Activated CD8-positive, alpha-beta memory T cell treated with anti-CD3 and anti-CD28 coated beads, Interleukin-2, amount 10 ng/mL, durations not matched to agents 7 days and 5 days (primary cell): ENCODE data around the gene ADGRD1. TPM values are rescaled to one million over a fixed set of nuclear protein-coding genes. Genes with fewer than 3 reads are reported as not detected.
"Not testable (repeated sequence)": the region's sequence is repeated elsewhere in the genome, so short reads cannot be mapped to it uniquely, and the experiment has no call there.

Source experiments
- ATAC-seq: fragments of 150-1000 bp; cut with Tn5 transposase; one replicate; pipeline ENCODE4 v1.10.0; 2021; ENCODE audit warnings: moderate library complexity
- CTCF ChIA-PET: fragments of 350-600 bp; sonication (Branson Sonifier 250); formaldehyde crosslinking; loops from one replicate; lab custom pipeline; 2021; ENCODE audit warnings: antibody characterized with exemption; lab: Charles Lee
- DNase-seq: peaks from one replicate; pipeline ENCODE4 v3.0.0-alpha.2; 2020
- H3K27ac Mint-ChIP-seq: one replicate; pipeline ENCODE4 v1.8.0; 2021; ENCODE audit warnings: mild to moderate bottlenecking, mixed read lengths
- H3K27me3 Mint-ChIP-seq: one replicate; pipeline ENCODE4 v1.8.0; 2021; ENCODE audit warnings: mixed read lengths
- H3K36me3 Mint-ChIP-seq: one replicate; pipeline ENCODE4 v1.8.0; 2021; ENCODE audit warnings: mild to moderate bottlenecking, mixed read lengths
- H3K4me1 Mint-ChIP-seq: one replicate; pipeline ENCODE4 v1.8.0; 2021; ENCODE audit warnings: mixed read lengths
- H3K4me3 Mint-ChIP-seq: one replicate; pipeline ENCODE4 v1.8.0; 2021; ENCODE audit warnings: mild to moderate bottlenecking, moderate library complexity, mixed read lengths
- H3K9me3 Mint-ChIP-seq: one replicate; pipeline ENCODE4 v1.8.0; 2022; ENCODE audit warnings: low read depth, mixed read lengths
- total RNA-seq, 2 experiments: library from RNA; stranded (reverse); gene quantifications; one replicate each; pipeline ENCODE4 v1.2.3, GENCODE V29; 2021

The ADGRD1 gene
- total RNA-seq, 2 experiments from 2014 or later, result 0.23 to 2.2 TPM

DNA sequence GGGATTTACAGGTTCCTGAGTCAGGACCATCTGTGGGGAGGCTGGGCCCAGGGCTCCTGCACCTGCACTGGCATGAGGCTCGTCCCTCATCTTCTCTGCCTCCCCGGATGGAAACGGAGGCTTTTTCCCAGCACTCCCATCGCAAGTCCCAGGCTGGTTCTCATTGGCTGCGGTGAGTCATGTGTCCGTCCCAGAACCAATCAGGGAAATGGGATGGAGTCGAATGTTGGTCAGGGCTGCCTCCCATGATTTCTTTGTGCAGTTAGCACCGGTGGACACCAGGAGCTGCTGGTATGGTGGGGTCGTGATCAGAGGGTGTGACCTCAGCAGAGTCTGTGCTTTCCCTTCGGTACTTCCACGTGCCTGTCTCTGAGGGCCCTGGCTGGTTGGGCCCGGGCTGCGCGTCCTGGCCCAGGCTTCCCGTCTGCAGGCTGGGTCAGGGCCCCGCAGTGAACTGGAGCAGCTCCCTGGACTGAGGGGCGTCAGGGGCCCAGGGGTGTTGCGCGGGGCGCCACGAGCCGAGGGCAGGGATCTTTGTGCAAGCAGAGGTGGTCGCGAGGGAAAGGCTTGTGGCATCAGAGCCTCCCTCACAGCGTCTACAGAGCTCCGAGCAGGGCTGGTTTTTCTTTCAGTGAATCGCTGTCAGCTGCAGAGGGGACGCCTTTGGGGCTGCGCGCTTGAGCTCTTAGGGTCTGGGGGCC, 168.1 kb downstream of the ADGRD1 start:
- CTCF ChIA-PET, result interaction anchor here (1.4 kb wide), 1 partner anchor 16 kb away, joined by 5 read pairs; no protein-coding TSS in a partner anchor

DNA sequence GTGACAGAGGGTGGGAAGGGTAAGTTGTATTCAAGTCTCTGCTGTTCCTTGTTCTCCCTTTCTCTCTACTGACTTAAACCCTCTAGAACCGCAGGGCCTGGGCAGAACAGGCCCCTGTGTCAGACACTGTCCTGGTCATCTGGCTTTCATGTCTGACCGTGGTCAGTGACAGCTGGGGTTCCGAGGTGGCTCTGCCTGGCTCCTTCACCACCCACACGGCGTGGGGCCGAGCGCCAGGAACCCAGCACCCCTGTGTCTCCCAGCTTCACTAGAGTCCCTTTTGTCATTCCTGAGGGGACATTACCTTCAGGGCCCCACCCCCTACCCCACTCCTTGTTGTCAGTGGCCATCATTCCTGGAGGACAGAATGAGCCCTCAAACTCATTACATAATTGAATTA, 168.9 kb downstream of the ADGRD1 start:
- Mint-ChIP-seq H3K27ac (peak overlapping the region; percentile 40), H3K4me3 (no peak overlapping the region), H3K4me1 (no peaks in the 10 kb centered on the region), H3K36me3 (no peaks in the 10 kb centered on the region), H3K27me3 (no peaks in the 10 kb centered on the region), H3K9me3 (no peaks in the 10 kb centered on the region)
- ATAC-seq, result no peak
- CTCF ChIA-PET, result interaction anchor here (1.0 to 1.4 kb wide), 2 partner anchors 10 to 16 kb away, joined by 4 to 5 read pairs; no protein-coding TSS in a partner anchor
- DNase-seq, result no peak

More for the DNA sequence above, 168.1 kb downstream of the ADGRD1 start:
- Mint-ChIP-seq H3K9me3 (no peaks in the 10 kb centered on the region), H3K27me3 (no peaks in the 10 kb centered on the region), H3K27ac (no peak overlapping the region), H3K4me3 (no peak overlapping the region), H3K4me1 (no peaks in the 10 kb centered on the region), H3K36me3 (no peaks in the 10 kb centered on the region)
- no peak for ATAC-seq
- DNase-seq, result no peak

DNA sequence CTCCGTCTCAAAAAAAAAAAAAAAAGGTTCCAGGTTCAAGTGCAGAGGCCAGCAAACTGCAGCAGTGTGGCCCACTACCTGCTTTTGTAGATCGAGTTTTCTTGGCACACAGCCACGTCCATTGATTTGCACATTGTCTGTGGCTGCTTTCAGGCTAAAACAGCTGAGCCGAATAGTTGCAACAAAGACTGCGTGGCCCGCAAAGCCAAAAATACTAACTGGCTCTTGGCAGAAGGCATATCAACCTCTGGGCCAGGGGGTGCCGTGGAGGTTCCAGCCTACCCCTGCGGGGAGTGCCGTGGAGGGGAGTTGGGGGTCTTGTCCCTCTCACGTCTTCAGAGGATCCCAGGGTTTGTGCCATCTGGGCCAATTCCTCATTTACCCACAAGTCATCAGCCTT, 170.1 kb downstream of the ADGRD1 start:
- Mint-ChIP-seq H3K4me3 (no peak overlapping the region), H3K27ac (no peak overlapping the region), H3K4me1 (no peaks in the 10 kb centered on the region), H3K9me3 (no peaks in the 10 kb centered on the region), H3K27me3 (no peaks in the 10 kb centered on the region), H3K36me3 (no peaks in the 10 kb centered on the region)
- DNase-seq (no peak), ATAC-seq (no peak)
- CTCF ChIA-PET, result interaction anchor here (1.0 to 1.8 kb wide), 2 partner anchors 9 to 18 kb away, joined by 4 to 8 read pairs; no protein-coding TSS in a partner anchor

DNA sequence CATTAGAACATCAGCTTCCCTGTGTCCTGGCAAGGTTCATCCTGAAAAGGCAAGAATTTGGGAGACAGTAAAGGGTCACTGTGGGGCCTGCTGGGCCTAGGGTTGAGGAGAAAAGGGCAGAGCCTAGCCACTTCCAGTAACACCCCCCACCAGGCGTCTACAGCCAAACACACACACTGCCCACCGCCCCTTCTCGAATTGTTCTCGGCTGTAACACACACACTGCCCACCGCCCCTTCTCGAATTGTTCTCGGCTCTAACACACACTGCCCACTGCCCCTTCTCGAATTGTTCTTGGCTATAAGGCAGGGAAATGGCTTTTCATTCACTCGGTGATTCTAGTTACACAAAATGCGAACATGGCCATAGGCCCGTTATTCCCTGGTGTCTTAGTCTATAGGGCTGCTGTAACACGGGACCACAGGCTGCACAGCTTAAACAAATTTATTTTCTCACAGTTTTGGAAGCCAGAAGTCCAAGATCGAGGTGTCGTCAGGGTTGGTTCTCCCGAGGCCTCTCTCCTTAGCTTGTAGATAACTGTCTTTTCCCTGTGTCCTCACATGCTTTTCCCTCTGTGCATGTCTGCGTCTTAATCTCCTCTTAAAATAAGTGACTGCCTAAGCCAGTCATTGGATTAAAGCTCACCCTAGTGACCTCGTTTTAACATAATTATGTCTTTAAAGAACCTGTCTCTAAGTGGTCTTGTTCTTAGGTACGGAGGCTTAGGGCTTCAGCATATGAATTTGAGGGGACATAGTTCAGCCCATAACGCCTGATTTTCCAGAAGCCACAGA, 171.0 kb downstream of the ADGRD1 start:
- ATAC-seq (no peak), DNase-seq (no peak)
- Mint-ChIP-seq H3K27me3 (no peaks in the 10 kb centered on the region), H3K9me3 (no peaks in the 10 kb centered on the region), H3K27ac (no peak overlapping the region), H3K4me1 (no peaks in the 10 kb centered on the region), H3K4me3 (no peak overlapping the region), H3K36me3 (no peaks in the 10 kb centered on the region)
- CTCF ChIA-PET, result interaction anchor here (1.8 kb wide), 1 partner anchor 19 kb away, joined by 8 read pairs; no protein-coding TSS in a partner anchor

DNA sequence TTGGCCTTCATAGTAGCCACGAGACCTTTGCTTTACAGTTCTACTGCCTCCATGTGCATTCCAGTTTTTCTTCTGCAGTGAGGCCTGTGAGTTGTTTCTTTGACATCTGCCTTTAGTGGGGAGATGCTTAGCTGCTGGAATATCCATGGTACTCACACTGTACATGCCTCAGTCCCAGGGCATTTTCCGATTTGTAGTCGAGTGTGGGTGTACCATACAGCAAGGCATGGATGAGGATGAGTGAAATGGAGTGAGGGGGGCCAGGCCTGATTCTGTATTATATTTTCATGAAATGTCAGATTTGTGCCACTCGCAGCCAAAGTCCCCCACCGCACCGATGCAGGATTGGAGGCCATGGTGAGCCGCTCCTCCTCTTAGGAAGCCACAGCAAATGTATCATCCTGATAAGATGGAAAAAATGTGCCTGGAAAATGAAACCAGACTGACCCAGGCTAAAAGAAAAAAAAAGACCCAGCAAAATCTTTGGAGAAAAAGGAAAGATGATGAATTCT, 173.0 kb downstream of the ADGRD1 start:
- Mint-ChIP-seq H3K9me3 (no peaks in the 10 kb centered on the region), H3K4me1 (no peaks in the 10 kb centered on the region), H3K27me3 (no peaks in the 10 kb centered on the region), H3K36me3 (no peaks in the 10 kb centered on the region), H3K4me3 (no peak overlapping the region), H3K27ac (no peak overlapping the region)
- ATAC-seq (no peak), DNase-seq (no peak)
- CTCF ChIA-PET, result no interaction called here

DNA sequence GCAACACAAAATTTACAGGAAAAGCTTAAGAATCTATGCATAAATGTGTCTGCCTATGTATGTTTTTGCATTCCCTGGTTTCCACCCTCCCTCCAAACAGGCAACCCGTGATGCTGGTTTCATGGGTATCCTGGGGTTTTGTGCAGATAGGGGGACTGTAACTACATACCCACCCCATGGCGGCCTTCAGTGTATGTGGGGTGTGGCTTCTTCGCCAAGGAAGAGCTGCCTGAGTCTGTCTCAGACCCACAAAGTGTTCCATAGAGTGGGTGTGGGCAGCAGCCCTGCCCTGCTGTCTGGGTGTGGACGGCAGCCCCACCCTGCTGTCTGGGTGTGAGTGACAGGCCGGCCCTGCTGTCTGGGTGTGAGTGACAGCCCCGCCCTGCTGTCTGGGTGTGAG, 174.8 kb downstream of the ADGRD1 start:
- CTCF ChIA-PET, result no interaction called here
- Mint-ChIP-seq H3K4me1 (no peaks in the 10 kb centered on the region), H3K27me3 (no peaks in the 10 kb centered on the region), H3K9me3 (no peaks in the 10 kb centered on the region), H3K4me3 (no peak overlapping the region), H3K27ac (no peak overlapping the region), H3K36me3 (no peaks in the 10 kb centered on the region)
- DNase-seq (no peak), ATAC-seq (no peak)

DNA sequence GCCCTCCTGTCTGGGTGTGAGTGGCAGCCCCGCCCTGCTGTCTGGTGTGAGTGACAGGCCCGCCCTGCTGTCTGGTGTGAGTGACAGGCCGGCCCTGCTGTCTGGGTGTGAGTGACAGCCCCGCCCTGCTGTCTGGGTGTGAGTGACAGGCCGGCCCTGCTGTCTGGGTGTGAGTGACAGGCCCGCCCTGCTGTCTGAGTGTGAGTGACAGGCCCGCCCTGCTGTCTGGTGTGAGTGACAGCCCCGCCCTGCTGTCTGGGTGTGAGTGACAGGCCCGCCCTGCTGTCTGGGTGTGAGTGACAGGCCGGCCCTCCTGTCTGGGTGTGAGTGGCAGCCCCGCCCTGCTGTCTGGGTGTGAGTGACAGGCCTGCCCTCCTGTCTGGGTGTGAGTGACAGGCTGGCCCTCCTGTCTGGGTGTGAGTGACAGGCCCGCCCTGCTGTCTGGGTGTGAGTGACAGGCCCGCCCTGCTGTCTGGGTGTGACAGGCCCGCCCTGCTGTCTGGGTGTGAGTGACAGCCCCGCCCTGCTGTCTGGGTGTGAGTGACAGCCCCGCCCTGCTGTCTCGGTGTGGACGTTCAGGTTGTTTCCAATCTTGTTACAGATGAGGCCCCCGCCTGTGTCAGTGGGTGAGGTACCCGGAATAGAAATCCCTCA, 175.4 kb downstream of the ADGRD1 start:
- H3K9me3 Mint-ChIP-seq, H3K36me3 Mint-ChIP-seq, H3K4me3 Mint-ChIP-seq, ATAC-seq, H3K27ac Mint-ChIP-seq, CTCF ChIA-PET, H3K27me3 Mint-ChIP-seq, DNase-seq, H3K4me1 Mint-ChIP-seq: not testable (repeated sequence)

DNA sequence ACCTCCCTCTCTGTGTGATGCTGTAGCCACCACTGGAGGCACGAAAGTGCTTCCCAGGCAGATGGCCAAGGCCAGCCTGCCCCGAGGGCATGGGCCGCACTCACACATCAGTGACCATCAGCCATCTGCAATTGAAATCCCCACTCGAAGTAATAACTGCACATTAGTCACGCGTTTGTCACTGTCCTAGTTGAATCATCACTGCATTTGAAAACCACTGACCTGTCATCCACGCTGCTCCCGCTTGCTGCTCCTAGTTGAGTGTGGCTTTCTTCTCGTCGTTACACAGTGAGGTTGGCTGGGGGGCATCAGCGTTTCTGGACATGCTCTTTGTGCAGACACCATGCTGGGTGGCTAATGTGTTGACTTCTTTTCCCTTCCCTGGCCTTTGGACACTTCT, 176.1 kb downstream of the ADGRD1 start:
- H3K9me3 Mint-ChIP-seq, result no peaks in the 10 kb centered on the region

DNA sequence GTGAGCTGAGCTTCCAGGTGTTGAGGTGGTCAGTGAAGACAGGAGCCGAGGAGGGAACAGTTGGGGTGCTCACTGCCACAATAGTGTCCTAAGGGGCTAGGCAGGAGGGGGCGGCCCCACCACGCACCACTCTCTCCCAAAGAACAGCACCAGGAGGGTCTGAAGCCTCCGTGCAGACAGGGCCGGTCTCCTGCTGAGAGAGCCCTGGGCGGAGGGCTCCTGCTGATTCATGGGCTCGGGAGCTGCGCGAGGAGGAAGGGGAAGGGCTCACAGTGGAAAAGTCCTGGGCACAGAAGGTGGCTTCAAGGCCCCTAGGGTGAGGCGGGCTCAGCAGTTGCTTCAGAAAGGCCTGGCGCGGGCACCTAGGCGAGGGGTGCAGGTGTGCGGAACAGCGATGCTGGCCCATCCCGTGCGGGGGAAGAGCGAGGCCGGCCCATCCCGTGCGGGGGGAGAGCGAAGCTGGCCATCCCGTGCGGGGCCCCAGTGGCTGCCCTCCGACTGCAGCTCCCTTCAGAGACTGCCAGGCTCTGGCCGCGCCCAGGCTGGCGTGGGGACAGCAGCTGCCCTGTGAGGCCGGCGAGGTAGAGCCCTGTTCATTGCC, 176.7 kb downstream of the ADGRD1 start:
- DNase-seq (no peak), ATAC-seq (no peak)
- no peak overlapping the region for H3K27ac Mint-ChIP-seq
- H3K9me3 Mint-ChIP-seq, result no peaks in the 10 kb centered on the region
- no peak overlapping the region for H3K4me3 Mint-ChIP-seq
- H3K4me1 Mint-ChIP-seq, result no peaks in the 10 kb centered on the region
- H3K27me3 Mint-ChIP-seq, result no peaks in the 10 kb centered on the region
- CTCF ChIA-PET, result interaction anchor here (6.6 kb wide), 1 partner anchor 25 kb away, joined by 98 read pairs; no protein-coding TSS in a partner anchor
- H3K36me3 Mint-ChIP-seq, result no peaks in the 10 kb centered on the region

More for the DNA sequence above, 176.1 kb downstream of the ADGRD1 start:
- CTCF ChIA-PET, result no interaction called here
- Mint-ChIP-seq H3K27me3 (no peaks in the 10 kb centered on the region), H3K36me3 (no peaks in the 10 kb centered on the region), H3K27ac (no peak overlapping the region), H3K4me1 (no peaks in the 10 kb centered on the region), H3K4me3 (no peak overlapping the region)
- ATAC-seq, result no peak
- no peak for DNase-seq

DNA sequence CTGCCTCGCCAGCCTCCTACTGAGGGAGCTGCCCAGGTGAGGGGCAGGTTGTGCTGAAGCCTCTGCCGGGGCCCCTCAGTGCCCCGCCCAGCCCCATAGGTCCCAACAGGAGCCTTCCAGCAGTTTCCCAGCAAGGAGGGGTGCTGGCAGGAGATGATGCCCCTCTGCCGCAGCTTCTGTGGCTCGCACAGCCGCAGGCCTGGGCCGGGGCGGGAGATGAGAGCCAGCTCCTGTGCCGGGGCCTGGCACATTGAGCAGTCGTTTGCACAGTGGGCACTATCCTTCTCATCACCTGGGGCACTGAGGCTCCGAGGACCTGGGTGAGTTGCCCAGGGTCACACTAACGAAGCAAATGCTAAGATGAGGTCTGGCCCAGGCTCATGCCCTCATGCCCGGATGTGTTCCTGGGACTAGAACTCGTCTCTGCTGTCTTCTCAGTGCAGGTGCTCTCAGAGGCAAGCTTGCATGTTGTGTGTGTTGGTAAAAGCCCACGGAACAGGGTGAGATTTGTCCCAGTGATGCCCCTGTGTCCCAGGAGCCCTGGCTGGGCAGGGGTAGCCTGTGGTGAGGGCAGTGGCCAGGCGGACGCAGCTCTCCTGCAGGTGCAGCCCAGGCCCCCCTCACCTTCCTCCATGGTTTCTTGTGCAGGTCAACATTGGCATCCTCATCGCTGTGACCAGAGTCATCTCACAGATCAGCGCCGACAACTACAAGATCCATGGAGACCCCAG, 177.5 kb downstream of the ADGRD1 start:
- CTCF ChIA-PET, result interaction anchor here (1.0 to 6.6 kb wide), 3 partner anchors 18 to 27 kb away, joined by 3 to 98 read pairs (median 4); no protein-coding TSS in a partner anchor
- Mint-ChIP-seq H3K4me1 (no peaks in the 10 kb centered on the region), H3K27ac (no peak overlapping the region), H3K9me3 (no peaks in the 10 kb centered on the region), H3K27me3 (no peaks in the 10 kb centered on the region), H3K4me3 (no peak overlapping the region), H3K36me3 (no peaks in the 10 kb centered on the region)
- ATAC-seq (no peak), DNase-seq (no peak)

DNA sequence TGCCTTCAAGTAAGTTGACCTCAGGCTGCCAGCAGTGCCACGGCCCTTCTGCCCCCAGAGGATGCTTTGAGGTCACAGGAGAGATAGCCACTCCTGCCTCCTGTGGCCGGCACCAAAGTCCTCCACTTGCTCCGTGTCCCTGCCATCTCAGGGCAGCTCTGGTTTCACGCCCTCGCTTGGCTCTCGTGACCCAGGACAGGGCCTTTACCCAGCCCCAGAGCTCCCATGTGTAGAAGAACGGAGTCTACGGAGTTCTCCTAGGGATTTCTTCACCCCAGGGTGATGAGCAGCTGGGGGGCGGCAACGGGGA, 178.1 kb downstream of the ADGRD1 start:
- H3K9me3 Mint-ChIP-seq, result no peaks in the 10 kb centered on the region
- DNase-seq (no peak), ATAC-seq (no peak)
- H3K27ac Mint-ChIP-seq, result no peak overlapping the region
- CTCF ChIA-PET, result interaction anchor here (1.0 to 6.6 kb wide), 7 partner anchors 8 to 305 kb away, joined by 3 to 98 read pairs (median 4); no protein-coding TSS in a partner anchor
- H3K36me3 Mint-ChIP-seq, result no peaks in the 10 kb centered on the region
- H3K27me3 Mint-ChIP-seq, result no peaks in the 10 kb centered on the region
- H3K4me3 Mint-ChIP-seq, result no peak overlapping the region
- no peaks in the 10 kb centered on the region for H3K4me1 Mint-ChIP-seq

DNA sequence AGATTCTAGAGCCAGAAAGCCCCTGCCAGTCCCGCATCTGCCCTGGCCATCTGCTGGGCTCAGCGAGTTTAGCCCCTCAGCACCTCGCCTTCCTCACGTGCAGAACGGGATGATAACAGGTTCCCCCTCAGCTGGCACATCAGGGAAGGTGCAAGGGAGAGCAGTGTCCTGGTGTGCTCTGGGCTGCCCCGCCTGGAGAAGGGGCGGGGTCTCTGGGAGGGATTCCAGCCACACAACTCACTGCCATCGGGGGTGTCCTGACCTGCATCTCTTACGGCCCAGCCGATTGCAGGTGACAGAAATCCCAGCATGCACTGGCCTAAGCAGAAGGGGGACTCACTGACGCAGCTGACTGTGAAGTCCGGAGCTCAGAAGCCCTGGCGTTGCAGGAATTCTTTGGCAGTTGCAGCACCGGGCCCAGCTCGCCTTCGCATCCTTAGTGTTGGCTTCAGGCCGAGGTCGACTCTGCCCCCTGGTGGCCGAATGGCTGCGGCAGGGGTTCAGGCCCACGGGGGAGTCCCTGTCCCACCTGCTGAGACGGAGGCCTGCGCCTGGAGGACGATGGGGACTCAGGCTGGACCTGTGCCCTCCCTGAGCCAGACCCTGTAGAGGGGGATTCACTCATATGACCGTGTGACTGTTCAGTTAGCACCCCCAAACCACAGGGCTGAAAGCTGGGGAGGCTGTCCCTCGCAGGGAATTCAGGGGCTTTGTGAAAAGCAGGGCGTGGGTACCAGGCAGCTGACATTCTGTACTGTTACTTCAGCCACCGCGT, 178.6 kb downstream of the ADGRD1 start:
- CTCF ChIA-PET, result interaction anchor here (1.0 to 6.6 kb wide), 9 partner anchors 9 to 380 kb away, joined by 3 to 98 read pairs (median 3); no protein-coding TSS in a partner anchor
- Mint-ChIP-seq H3K27ac (no peak overlapping the region), H3K9me3 (no peaks in the 10 kb centered on the region)

More for the DNA sequence above, 178.6 kb downstream of the ADGRD1 start:
- ATAC-seq, result peak; percentile 65
- Mint-ChIP-seq H3K4me3 (no peak overlapping the region), H3K27me3 (no peaks in the 10 kb centered on the region), H3K4me1 (no peaks in the 10 kb centered on the region), H3K36me3 (no peaks in the 10 kb centered on the region)
- peak; percentile 73 for DNase-seq
